OCI-LY3 (cell line): Measurements from ENCODE around the gene CD46.
A peak's percentile ranks its signal among the peaks of the same experiment; 100 is the strongest.

Source experiments
- H2AFZ ChIP-seq: fragments of 200-600, 300-600 bp; shearing (Covaris generic); 2 replicates; pipeline ENCODE4 v1.6.0; 2014; ENCODE audit warnings: antibody characterized with exemption, low read depth, low read length
- H3K27ac ChIP-seq: fragments of 200-600, 300-600 bp; sonication (generic); 2 replicates; pipeline ENCODE4 v1.5.1; 2014; ENCODE audit warnings: mild to moderate bottlenecking, low read length, moderate library complexity, mixed read lengths
- H3K27me3 ChIP-seq: fragments of 200-600, 300-600 bp; sonication (generic); 2 replicates; pipeline ENCODE4 v1.6.1; 2014; ENCODE audit warnings: low read depth, low read length, mixed read lengths
- H3K36me3 ChIP-seq: fragments of 200-600, 300-600 bp; sonication (generic); replicated peaks from 2 replicates; pipeline ENCODE3; 2014; ENCODE audit warnings: low read depth, low read length, mixed read lengths
- H3K4me1 ChIP-seq: fragments of 300-600, 200-600 bp; sonication (generic); 2 replicates; pipeline ENCODE4 v1.6.1; 2014; ENCODE audit warnings: low read length, mixed read lengths
- H3K4me2 ChIP-seq: fragments of 200-600, 300-600 bp; sonication (generic); 2 replicates; pipeline ENCODE4 v1.6.1; 2014; ENCODE audit warnings: low read length, mixed read lengths
- H3K4me3 ChIP-seq: fragments of 300-600, 200-600 bp; sonication (generic); 2 replicates; pipeline ENCODE4 v1.5.1; 2014; ENCODE audit warnings: antibody characterized with exemption, mild to moderate bottlenecking, low read length, moderate library complexity
- H3K79me2 ChIP-seq: fragments of 300-600, 200-600 bp; shearing (Covaris generic); 2 replicates; pipeline ENCODE4 v1.6.1; 2014; ENCODE audit warnings: mild to moderate bottlenecking, low read length, mixed read lengths
- H3K9ac ChIP-seq: fragments of 300-600, 200-600 bp; shearing (Covaris generic); 2 replicates; pipeline ENCODE4 v1.6.0; 2014; ENCODE audit warnings: mild to moderate bottlenecking, low read length, moderate library complexity
- H3K9me3 ChIP-seq: fragments of 200-600, 300-600 bp; shearing (Covaris generic); 2 replicates; pipeline ENCODE4 v1.6.1; 2014; ENCODE audit warnings: low read length, mixed read lengths; ENCODE audit not compliant: insufficient read depth
- H4K20me1 ChIP-seq: fragments of 200-600, 300-600 bp; sonication (generic); 2 replicates; pipeline ENCODE4 v1.6.1; 2016; ENCODE audit warnings: low read length, mixed read lengths; ENCODE audit not compliant: insufficient read depth
- CTCF ChIP-seq: fragments of 200-600, 300-600 bp; sonication (generic); IDR thresholded peaks from 2 replicates; pipeline ENCODE4 v1.5.1; 2014; ENCODE audit warnings: antibody characterized with exemption, low read length, low read depth
- EZH2phosphoT487 ChIP-seq: fragments of 200-600 bp; shearing (Covaris generic); IDR thresholded peaks from 2 replicates; pipeline ENCODE4 v1.6.1; 2018; ENCODE audit warnings: antibody characterized with exemption, mixed run types, low read depth

The CD46 gene

GRCh38 chr1:207812778-207813511 lies 61.1 kb downstream of the CD46 start:
- peak overlapping the region; percentile 5; the same call in 1 of the 2 replicates for H3K27ac ChIP-seq
- TF ChIP-seq EZH2phosphoT487, result no peak
- TF ChIP-seq CTCF, result no peak
- H3K36me3 ChIP-seq, result peaks cover 95% of the 10 kb centered on the region
- H3K79me2 ChIP-seq, result peaks cover 99% of the 10 kb centered on the region
- no peak overlapping the region for H3K4me3 ChIP-seq
- no peaks in the 10 kb centered on the region for H3K27me3 ChIP-seq
- H3K9ac ChIP-seq, result no peak overlapping the region
- peaks cover 62% of the 10 kb centered on the region for H3K4me1 ChIP-seq
- H3K9me3 ChIP-seq, result no peaks in the 10 kb centered on the region
- peaks cover 99% of the 10 kb centered on the region for H4K20me1 ChIP-seq
- no peak overlapping the region for H2AFZ ChIP-seq
- H3K4me2 ChIP-seq, result peak overlapping the region; percentile 7; the same call in 1 of the 2 replicates

- Histone ChIP-seq H2AFZ (no peak overlapping the region), H3K27ac (no peak overlapping the region), H3K4me3 (no peak overlapping the region), H3K9ac (no peak overlapping the region), H3K4me1 (peaks cover 56% of the 10 kb centered on the region), H3K27me3 (no peaks in the 10 kb centered on the region), H3K4me2 (peak overlapping the region; percentile 7; the same call in 1 of the 2 replicates), H3K36me3 (peaks cover 92% of the 10 kb centered on the region), H3K9me3 (no peaks in the 10 kb centered on the region), H3K79me2 (peaks cover 98% of the 10 kb centered on the region), H4K20me1 (peaks cover 97% of the 10 kb centered on the region)
- no peak for TF ChIP-seq EZH2phosphoT487
- TF ChIP-seq CTCF, result no peak
Measured at GRCh38 chr1:207813512-207813881, 61.6 kb downstream of the CD46 start.

GRCh38 chr1:207813946-207814345 lies 62.1 kb downstream of the CD46 start:
- TF ChIP-seq EZH2phosphoT487 (no peak), CTCF (no peak)
- H3K27me3 ChIP-seq, result no peaks in the 10 kb centered on the region
- H3K36me3 ChIP-seq, result peaks cover 92% of the 10 kb centered on the region
- H3K4me3 ChIP-seq, result no peak overlapping the region
- peaks cover 97% of the 10 kb centered on the region for H4K20me1 ChIP-seq
- no peak overlapping the region for H2AFZ ChIP-seq
- no peak overlapping the region for H3K4me2 ChIP-seq
- no peak overlapping the region for H3K27ac ChIP-seq
- peaks cover 52% of the 10 kb centered on the region for H3K4me1 ChIP-seq
- no peak overlapping the region for H3K9ac ChIP-seq
- peaks cover 98% of the 10 kb centered on the region for H3K79me2 ChIP-seq
- H3K9me3 ChIP-seq, result no peaks in the 10 kb centered on the region

GRCh38 chr1:207814469-207814868 lies 62.6 kb downstream of the CD46 start:
- H3K36me3 ChIP-seq, result peaks cover 92% of the 10 kb centered on the region
- H3K4me3 ChIP-seq, result no peak overlapping the region
- peaks cover 47% of the 10 kb centered on the region for H3K4me1 ChIP-seq
- no peak for TF ChIP-seq CTCF
- TF ChIP-seq EZH2phosphoT487, result no peak
- H2AFZ ChIP-seq, result no peak overlapping the region
- H3K27ac ChIP-seq, result no peak overlapping the region
- H3K79me2 ChIP-seq, result peaks cover 98% of the 10 kb centered on the region
- no peak overlapping the region for H3K9ac ChIP-seq
- H3K9me3 ChIP-seq, result no peaks in the 10 kb centered on the region
- no peak overlapping the region for H3K4me2 ChIP-seq
- no peaks in the 10 kb centered on the region for H3K27me3 ChIP-seq
- peaks cover 97% of the 10 kb centered on the region for H4K20me1 ChIP-seq
